ENCODE measurements around the gene INSIG1.

DNA sequence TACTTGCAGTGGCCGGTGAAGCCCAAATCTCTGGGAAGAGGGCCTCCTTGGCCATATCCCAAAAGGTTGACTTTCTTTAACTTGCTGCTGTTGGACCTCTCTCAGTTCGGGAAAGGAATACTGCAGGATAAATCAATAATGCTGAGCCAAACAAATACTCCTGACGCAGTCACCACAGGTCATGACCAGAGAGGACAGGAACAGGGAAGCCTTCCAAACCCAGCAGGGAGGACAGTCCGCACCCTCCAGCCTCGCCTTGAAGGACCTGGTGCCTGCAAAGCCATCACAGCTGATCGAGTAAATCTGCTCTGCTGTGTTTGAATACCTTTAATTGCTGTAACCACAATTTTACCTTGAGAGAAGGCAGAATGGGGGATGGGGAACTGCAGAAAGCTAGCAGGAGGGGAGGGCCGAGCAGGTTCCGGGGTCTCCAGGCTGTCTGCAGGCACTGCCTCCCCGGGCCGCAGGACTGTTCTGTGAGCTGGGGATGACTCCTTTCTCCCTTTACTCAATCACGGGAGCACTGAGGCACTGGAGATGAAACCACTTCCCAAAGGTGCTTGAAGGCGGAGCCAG lies 20.8 kb upstream of the INSIG1 start:
- TF ChIP-seq, protein P1, sequence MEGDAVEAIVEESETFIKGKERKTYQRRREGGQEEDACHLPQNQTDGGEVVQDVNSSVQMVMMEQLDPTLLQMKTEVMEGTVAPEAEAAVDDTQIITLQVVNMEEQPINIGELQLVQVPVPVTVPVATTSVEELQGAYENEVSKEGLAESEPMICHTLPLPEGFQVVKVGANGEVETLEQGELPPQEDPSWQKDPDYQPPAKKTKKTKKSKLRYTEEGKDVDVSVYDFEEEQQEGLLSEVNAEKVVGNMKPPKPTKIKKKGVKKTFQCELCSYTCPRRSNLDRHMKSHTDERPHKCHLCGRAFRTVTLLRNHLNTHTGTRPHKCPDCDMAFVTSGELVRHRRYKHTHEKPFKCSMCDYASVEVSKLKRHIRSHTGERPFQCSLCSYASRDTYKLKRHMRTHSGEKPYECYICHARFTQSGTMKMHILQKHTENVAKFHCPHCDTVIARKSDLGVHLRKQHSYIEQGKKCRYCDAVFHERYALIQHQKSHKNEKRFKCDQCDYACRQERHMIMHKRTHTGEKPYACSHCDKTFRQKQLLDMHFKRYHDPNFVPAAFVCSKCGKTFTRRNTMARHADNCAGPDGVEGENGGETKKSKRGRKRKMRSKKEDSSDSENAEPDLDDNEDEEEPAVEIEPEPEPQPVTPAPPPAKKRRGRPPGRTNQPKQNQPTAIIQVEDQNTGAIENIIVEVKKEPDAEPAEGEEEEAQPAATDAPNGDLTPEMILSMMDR (IDR thresholded peaks at IDR 0.05) = no peak
- TF ChIP-seq, protein P2, sequence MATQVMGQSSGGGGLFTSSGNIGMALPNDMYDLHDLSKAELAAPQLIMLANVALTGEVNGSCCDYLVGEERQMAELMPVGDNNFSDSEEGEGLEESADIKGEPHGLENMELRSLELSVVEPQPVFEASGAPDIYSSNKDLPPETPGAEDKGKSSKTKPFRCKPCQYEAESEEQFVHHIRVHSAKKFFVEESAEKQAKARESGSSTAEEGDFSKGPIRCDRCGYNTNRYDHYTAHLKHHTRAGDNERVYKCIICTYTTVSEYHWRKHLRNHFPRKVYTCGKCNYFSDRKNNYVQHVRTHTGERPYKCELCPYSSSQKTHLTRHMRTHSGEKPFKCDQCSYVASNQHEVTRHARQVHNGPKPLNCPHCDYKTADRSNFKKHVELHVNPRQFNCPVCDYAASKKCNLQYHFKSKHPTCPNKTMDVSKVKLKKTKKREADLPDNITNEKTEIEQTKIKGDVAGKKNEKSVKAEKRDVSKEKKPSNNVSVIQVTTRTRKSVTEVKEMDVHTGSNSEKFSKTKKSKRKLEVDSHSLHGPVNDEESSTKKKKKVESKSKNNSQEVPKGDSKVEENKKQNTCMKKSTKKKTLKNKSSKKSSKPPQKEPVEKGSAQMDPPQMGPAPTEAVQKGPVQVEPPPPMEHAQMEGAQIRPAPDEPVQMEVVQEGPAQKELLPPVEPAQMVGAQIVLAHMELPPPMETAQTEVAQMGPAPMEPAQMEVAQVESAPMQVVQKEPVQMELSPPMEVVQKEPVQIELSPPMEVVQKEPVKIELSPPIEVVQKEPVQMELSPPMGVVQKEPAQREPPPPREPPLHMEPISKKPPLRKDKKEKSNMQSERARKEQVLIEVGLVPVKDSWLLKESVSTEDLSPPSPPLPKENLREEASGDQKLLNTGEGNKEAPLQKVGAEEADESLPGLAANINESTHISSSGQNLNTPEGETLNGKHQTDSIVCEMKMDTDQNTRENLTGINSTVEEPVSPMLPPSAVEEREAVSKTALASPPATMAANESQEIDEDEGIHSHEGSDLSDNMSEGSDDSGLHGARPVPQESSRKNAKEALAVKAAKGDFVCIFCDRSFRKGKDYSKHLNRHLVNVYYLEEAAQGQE (IDR thresholded peaks at IDR 0.05; ENCODE audit: insufficient read depth in 1 of 2, low read depth in 2 of 2, low read length in 1 of 2) = no peak
- TF ChIP-seq POLR2AphosphoS5 (IDR thresholded peaks at IDR 0.05; ENCODE audit: low read depth, low read length) (no peak), SIN3A (IDR thresholded peaks at IDR 0.05; ENCODE audit: borderline replicate concordance, insufficient read depth, low read depth, low read length) (no peak), TCF7L2 (IDR thresholded peaks at IDR 0.05; ENCODE audit: low read depth, low read length) (no peak)
